GM19099 (cell line): ENCODE measurements around the gene NDOR1.

Experiments
- POLR2A ChIP-seq: IDR thresholded peaks from 3 replicates; pipeline ENCODE4 v1.6.1; 2011; ENCODE audit warnings: low read depth; ENCODE audit not compliant: insufficient read length; ENCODE audit errors: extremely low read depth

Gene NDOR1

GRCh38 chr9:137234758-137235423, 29.4 kb downstream of the NDOR1 start:
- TF ChIP-seq POLR2A, result no peak

- no peak for TF ChIP-seq POLR2A
These were observed 30.1 kb downstream of the NDOR1 start for GRCh38 chr9:137235424-137236237.

GRCh38 chr9:137236238-137236935, 30.9 kb downstream of the NDOR1 start:
- TF ChIP-seq POLR2A, result no peak

- no peak for TF ChIP-seq POLR2A
These were observed 31.5 kb downstream of the NDOR1 start for GRCh38 chr9:137236936-137237421.

- TF ChIP-seq POLR2A, result no peak
These were observed 32.5 kb downstream of the NDOR1 start for GRCh38 chr9:137237759-137238726.

GRCh38 chr9:137240318-137240840, 34.9 kb downstream of the NDOR1 start:
- TF ChIP-seq POLR2A, result peak; percentile 59

GRCh38 chr9:137240841-137241489, 35.5 kb downstream of the NDOR1 start, which contains the start of gene TUBB4B:
TUBB4B (plus strand) TSS chr9:137241287; CDS start chr9:137241361, 74 bp downstream.
- TF ChIP-seq POLR2A, result peak; percentile 100

GRCh38 chr9:137241490-137242268, 36.2 kb downstream of the NDOR1 start:
- TF ChIP-seq POLR2A, result no peak

GRCh38 chr9:137242269-137243203, 37.0 kb downstream of the NDOR1 start:
- no peak for TF ChIP-seq POLR2A

- peak; percentile 52 for TF ChIP-seq POLR2A
These were observed 38.4 kb downstream of the NDOR1 start for GRCh38 chr9:137243626-137244485.
